Right lobe of liver (tissue), 4 donors: ENCODE results near the gene LDAH.

Experiments
- POLR2A ChIP-seq: fragments of 450-650 bp; IDR thresholded peaks from one replicate; pipeline ENCODE4 v1.6.1; 2017; ENCODE audit warnings: antibody characterized with exemption, mild to moderate bottlenecking
- TF ChIP-seq, protein P1 (sequence below), 4 donors: fragments of 200-600 bp in 3 of 4; fragments of 450-650 bp in 1 of 4; IDR thresholded peaks; one replicate each; pipeline versions ENCODE4 v1.5.1 to v1.8.0; 2016 to 2022; ENCODE audit warnings: antibody characterized with exemption in 4 of 4, mild to moderate bottlenecking in 2 of 4
- donor health status: DM: no; HTN: no; CAD: no.
- donor health status: DM: no; HTN: no; CAD: no.
- donor health status: DM: no; HTN: yes; CAD: no.

DNA sequence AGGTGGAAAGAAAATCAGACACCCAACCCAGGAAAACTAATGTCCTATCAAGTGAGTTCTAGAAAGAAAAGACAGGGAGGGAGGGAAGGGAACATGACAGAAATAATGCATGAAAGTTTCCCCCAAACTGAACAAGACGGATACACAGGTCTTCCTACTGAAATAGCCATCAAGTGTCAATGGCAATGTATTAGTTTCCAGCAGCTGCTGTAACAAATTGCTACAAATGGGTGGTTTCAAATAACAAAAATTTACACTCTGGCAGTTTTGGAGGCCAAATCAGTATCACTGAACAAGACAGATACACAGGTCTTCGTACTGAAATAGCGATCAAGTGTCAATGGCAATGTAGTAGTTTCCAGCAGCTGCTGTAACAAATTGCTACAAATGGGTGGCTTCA, 70.6 kb downstream of the LDAH start:
- TF ChIP-seq, protein P1, sequence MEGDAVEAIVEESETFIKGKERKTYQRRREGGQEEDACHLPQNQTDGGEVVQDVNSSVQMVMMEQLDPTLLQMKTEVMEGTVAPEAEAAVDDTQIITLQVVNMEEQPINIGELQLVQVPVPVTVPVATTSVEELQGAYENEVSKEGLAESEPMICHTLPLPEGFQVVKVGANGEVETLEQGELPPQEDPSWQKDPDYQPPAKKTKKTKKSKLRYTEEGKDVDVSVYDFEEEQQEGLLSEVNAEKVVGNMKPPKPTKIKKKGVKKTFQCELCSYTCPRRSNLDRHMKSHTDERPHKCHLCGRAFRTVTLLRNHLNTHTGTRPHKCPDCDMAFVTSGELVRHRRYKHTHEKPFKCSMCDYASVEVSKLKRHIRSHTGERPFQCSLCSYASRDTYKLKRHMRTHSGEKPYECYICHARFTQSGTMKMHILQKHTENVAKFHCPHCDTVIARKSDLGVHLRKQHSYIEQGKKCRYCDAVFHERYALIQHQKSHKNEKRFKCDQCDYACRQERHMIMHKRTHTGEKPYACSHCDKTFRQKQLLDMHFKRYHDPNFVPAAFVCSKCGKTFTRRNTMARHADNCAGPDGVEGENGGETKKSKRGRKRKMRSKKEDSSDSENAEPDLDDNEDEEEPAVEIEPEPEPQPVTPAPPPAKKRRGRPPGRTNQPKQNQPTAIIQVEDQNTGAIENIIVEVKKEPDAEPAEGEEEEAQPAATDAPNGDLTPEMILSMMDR (IDR thresholded peaks at IDR 0.05): no peak
- TF ChIP-seq POLR2A: no peak
